ENCODE data around the gene BRD4.
"Not testable (repeated sequence)": the region's sequence is repeated elsewhere in the genome, so short reads cannot be mapped to it uniquely, and the experiment has no call there.

Gene BRD4

DNA sequence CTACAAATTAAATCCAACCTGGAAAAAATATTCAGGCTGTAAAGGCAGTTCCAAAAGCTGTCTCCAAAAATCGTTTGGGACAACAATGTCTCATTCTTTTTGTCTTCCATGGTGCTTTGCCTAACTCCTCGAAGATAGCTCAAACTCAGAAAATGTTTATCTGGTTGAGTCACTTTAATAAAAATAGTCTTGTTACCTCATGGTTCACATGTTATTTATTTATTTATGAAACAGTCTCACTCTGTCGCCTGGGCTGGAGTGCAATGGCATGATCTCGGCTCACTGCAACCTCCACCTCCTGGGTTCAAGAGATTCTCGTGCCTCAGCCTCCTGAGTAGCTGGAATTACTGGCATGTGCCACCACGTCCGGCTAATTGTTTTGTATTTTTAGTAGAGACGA lies 4.9 kb upstream of the BRD4 start:
- DNase-seq = no peak
- Histone ChIP-seq H3K9ac (ENCODE audit: low read depth, low read length) (no peak overlapping the region), H3K4me1 (ENCODE audit: insufficient read depth, low read length) (peaks cover 14% of the 10 kb centered on the region), H2AFZ (ENCODE audit: low read depth, low read length) (no peak overlapping the region), H3K27ac (ENCODE audit: low read length) (no peak overlapping the region), H3K36me3 (ENCODE audit: insufficient read depth, low read length) (no peaks in the 10 kb centered on the region; the same call in 1 of the 2 replicates), H4K20me1 (ENCODE audit: insufficient read depth, low read length) (no peaks in the 10 kb centered on the region), H3K27me3 (ENCODE audit: insufficient read depth, low read length, poor library complexity) (no peaks in the 10 kb centered on the region), H3K9me3 (ENCODE audit: insufficient read depth, low read length, severe bottlenecking) (no peaks in the 10 kb centered on the region), H3K79me2 (ENCODE audit: insufficient read depth, low read length) (peaks cover 36% of the 10 kb centered on the region), H3K4me3 (ENCODE audit: low read depth in 1 of 2, low read length in 2 of 2) (no peak overlapping the region), H3K4me2 (ENCODE audit: insufficient read depth, low read length) (no peak overlapping the region)
- no peak for TF ChIP-seq EZH2 (IDR thresholded peaks at IDR 0.05; ENCODE audit: borderline replicate concordance, low read depth, low read length, severe bottlenecking)
- TF ChIP-seq, protein P1, sequence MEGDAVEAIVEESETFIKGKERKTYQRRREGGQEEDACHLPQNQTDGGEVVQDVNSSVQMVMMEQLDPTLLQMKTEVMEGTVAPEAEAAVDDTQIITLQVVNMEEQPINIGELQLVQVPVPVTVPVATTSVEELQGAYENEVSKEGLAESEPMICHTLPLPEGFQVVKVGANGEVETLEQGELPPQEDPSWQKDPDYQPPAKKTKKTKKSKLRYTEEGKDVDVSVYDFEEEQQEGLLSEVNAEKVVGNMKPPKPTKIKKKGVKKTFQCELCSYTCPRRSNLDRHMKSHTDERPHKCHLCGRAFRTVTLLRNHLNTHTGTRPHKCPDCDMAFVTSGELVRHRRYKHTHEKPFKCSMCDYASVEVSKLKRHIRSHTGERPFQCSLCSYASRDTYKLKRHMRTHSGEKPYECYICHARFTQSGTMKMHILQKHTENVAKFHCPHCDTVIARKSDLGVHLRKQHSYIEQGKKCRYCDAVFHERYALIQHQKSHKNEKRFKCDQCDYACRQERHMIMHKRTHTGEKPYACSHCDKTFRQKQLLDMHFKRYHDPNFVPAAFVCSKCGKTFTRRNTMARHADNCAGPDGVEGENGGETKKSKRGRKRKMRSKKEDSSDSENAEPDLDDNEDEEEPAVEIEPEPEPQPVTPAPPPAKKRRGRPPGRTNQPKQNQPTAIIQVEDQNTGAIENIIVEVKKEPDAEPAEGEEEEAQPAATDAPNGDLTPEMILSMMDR (IDR thresholded peaks at IDR 0.05; ENCODE audit: borderline replicate concordance, extremely low read depth, low read length, poor library complexity, severe bottlenecking) = no peak
- no peak for ATAC-seq (ENCODE audit: insufficient read depth, low read depth)

DNA sequence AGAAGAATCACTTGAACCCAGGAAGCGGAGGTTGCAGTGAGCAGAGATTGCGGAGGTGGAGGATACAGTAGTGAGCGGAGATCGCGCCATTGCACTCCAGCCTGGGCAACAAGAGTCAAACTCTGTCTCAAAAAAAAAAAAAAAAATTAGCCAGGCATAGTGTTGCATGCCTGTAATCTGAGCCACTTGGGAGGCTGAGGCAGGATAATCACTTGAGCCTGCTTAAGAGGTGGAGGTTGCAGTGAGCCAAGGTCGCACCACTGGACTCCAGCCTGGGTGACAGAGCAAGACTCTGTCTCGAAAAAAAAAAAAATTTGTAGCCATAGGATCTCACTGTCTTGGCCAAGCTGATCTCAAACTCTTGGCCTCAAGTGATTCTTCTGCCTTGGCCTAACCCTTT lies 3.7 kb upstream of the BRD4 start:
- DNase-seq = not testable (repeated sequence)

DNA sequence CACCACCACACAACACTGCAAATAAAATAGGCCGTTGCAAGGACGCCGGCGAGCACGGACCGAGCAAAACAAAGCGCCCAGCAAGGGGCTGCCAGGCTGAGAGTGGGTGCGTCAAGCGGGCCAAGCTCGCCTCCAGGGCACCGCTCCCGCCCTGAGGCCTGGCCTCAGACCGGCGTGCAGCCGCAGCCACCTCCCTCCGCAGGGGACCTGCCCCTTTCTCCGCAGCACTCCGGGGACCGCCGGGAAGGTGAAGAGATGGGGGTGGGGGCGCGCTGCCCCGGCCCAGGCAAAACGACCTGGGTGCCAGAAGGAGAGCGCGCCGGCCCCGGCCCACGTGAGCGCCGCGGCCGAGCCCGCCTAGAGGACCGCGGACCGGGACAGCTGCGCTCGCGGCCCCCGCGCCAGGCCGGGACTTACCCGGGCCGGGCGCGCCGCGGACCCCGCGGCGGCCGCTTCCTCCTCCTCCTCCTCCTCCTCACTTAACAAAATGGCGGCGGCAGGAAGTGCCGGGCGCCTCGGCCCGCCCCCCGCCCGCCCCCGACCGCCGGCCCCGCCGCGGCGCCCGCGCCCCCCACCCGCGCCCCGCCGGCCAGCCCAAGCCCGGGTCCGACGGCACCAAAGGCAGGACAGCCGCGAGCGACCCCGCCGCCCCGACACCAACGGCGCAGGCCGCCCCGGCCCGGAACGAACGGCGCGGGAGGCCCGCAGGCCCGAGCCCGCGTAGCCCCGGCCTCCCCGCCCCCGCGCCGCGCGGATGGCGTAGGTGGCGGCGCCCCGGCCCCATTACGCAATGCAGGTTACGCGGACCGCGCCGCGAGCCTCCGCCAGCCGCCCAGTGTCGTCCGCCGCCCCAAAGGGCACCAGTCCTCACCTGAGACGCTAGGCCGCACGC lies 674 bp downstream of the BRD4 start:
- no peak for TF ChIP-seq EZH2 (IDR thresholded peaks at IDR 0.05; ENCODE audit: borderline replicate concordance, low read depth, low read length, severe bottlenecking)
- TF ChIP-seq, protein P1 (IDR thresholded peaks at IDR 0.05; ENCODE audit: borderline replicate concordance, extremely low read depth, low read length, poor library complexity, severe bottlenecking) = no peak
- peak; percentile 69 for DNase-seq
- H3K4me3 ChIP-seq (ENCODE audit: low read depth in 1 of 2, low read length in 2 of 2) = peak overlapping the region; percentile 86 to 94
- H2AFZ ChIP-seq (ENCODE audit: low read depth, low read length) = peak overlapping the region; percentile 65; the same call in 1 of the 2 replicates
- ATAC-seq (ENCODE audit: insufficient read depth, low read depth) = peak; percentile 72
- H3K9ac ChIP-seq (ENCODE audit: low read depth, low read length) = peak overlapping the region; percentile 76
- no peaks in the 10 kb centered on the region for H3K27me3 ChIP-seq (ENCODE audit: insufficient read depth, low read length, poor library complexity)
- H3K79me2 ChIP-seq (ENCODE audit: insufficient read depth, low read length) = peaks cover 88% of the 10 kb centered on the region
- H3K36me3 ChIP-seq (ENCODE audit: insufficient read depth, low read length) = peaks cover 19% of the 10 kb centered on the region
- peaks cover 52% of the 10 kb centered on the region for H3K4me1 ChIP-seq (ENCODE audit: insufficient read depth, low read length)
- peak overlapping the region; percentile 85 for H3K27ac ChIP-seq (ENCODE audit: low read length)
- peaks cover 47% of the 10 kb centered on the region for H4K20me1 ChIP-seq (ENCODE audit: insufficient read depth, low read length)
- peak overlapping the region; percentile 87 for H3K4me2 ChIP-seq (ENCODE audit: insufficient read depth, low read length)
- H3K9me3 ChIP-seq (ENCODE audit: insufficient read depth, low read length, severe bottlenecking) = no peaks in the 10 kb centered on the region

More for the DNA sequence above, 3.7 kb upstream of the BRD4 start:
- not testable (repeated sequence) for H3K4me3 ChIP-seq (ENCODE audit: low read depth in 1 of 2, low read length in 2 of 2); ATAC-seq (ENCODE audit: insufficient read depth, low read depth); H3K9me3 ChIP-seq (ENCODE audit: insufficient read depth, low read length, severe bottlenecking); H3K9ac ChIP-seq (ENCODE audit: low read depth, low read length); H3K36me3 ChIP-seq (ENCODE audit: insufficient read depth, low read length); H3K27me3 ChIP-seq (ENCODE audit: insufficient read depth, low read length, poor library complexity); H3K27ac ChIP-seq (ENCODE audit: low read length); H3K4me2 ChIP-seq (ENCODE audit: insufficient read depth, low read length); H4K20me1 ChIP-seq (ENCODE audit: insufficient read depth, low read length); H2AFZ ChIP-seq (ENCODE audit: low read depth, low read length)
- peaks cover 14% of the 10 kb centered on the region for H3K4me1 ChIP-seq (ENCODE audit: insufficient read depth, low read length)
- H3K79me2 ChIP-seq (ENCODE audit: insufficient read depth, low read length) = peaks cover 48% of the 10 kb centered on the region

DNA sequence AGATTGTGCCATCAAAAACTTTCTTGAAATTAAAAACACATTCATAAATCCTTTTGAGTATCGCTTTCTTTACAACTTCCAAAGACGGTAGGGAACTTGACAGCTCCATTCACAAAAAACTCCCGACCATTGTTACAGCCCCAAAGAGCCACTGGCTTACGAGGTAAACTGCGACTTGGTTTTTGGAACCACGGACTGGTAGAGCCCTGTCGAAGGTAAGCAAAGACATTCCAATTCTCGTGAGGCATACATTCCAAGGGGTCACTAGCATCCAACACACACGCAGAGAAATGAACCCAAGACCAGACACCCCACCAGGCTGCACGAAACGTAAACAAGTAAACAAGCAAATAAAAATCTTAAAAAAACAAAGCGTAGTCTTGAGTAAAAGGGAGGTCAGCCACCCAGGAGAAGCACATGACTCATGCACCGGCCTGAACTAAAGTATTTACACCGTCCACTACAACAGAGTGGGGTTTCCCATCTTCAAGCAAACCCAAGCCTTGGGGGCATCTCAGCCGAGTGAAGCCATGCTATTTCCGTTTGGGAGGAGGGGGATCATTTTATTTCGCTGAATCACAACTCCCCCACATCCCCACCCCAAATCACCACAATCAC lies 1.4 kb downstream of the BRD4 start:
- peaks cover 54% of the 10 kb centered on the region for H4K20me1 ChIP-seq (ENCODE audit: insufficient read depth, low read length)
- DNase-seq (no peak), ATAC-seq (ENCODE audit: insufficient read depth, low read depth) (no peak; the same call in 2 of the 3 replicates)
- H3K79me2 ChIP-seq (ENCODE audit: insufficient read depth, low read length) = peaks cover 91% of the 10 kb centered on the region
- no peaks in the 10 kb centered on the region for H3K9me3 ChIP-seq (ENCODE audit: insufficient read depth, low read length, severe bottlenecking)
- no peaks in the 10 kb centered on the region for H3K27me3 ChIP-seq (ENCODE audit: insufficient read depth, low read length, poor library complexity)
- 0 out of 2 replicates have a peak overlapping the region, but pooled peaks have one; percentile 38 for H2AFZ ChIP-seq (ENCODE audit: low read depth, low read length)
- peaks cover 52% of the 10 kb centered on the region for H3K4me1 ChIP-seq (ENCODE audit: insufficient read depth, low read length)
- H3K36me3 ChIP-seq (ENCODE audit: insufficient read depth, low read length) = peaks cover 19% of the 10 kb centered on the region
- H3K4me3 ChIP-seq (ENCODE audit: low read depth in 1 of 2, low read length in 2 of 2) = peak overlapping the region; percentile 86 to 94
- H3K4me2 ChIP-seq (ENCODE audit: insufficient read depth, low read length) = peak overlapping the region; percentile 87
- peak overlapping the region; percentile 76 for H3K9ac ChIP-seq (ENCODE audit: low read depth, low read length)
- H3K27ac ChIP-seq (ENCODE audit: low read length) = peak overlapping the region; percentile 85
- TF ChIP-seq, protein P1 (IDR thresholded peaks at IDR 0.05; ENCODE audit: borderline replicate concordance, extremely low read depth, low read length, poor library complexity, severe bottlenecking) = no peak
- TF ChIP-seq EZH2 (IDR thresholded peaks at IDR 0.05; ENCODE audit: borderline replicate concordance, low read depth, low read length, severe bottlenecking) = no peak

All from DND-41 (cell line).